Measurements from ENCODE around the gene CDKL5.

CDKL5 gene

DNA sequence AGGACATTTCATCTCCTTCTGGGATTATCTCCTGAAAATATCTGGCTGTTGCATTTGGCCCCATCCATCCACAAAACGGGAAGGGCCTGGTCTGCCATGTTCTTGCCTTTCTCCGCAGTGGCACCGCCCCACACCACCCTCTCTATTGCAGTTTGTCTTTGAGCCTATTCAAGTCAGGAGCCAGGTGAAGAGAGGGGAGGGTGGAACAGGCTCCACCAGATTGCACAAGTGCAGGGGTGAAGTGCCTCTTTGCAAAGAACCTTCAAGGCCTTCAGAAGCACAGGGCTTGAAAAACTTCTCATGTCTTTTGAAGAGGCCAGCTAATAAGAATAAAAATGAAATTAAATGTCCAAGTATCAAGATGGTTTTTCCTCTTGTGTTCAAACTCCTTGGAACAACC lies 217.8 kb downstream of the CDKL5 start:
- no peak for DNase-seq

DNA sequence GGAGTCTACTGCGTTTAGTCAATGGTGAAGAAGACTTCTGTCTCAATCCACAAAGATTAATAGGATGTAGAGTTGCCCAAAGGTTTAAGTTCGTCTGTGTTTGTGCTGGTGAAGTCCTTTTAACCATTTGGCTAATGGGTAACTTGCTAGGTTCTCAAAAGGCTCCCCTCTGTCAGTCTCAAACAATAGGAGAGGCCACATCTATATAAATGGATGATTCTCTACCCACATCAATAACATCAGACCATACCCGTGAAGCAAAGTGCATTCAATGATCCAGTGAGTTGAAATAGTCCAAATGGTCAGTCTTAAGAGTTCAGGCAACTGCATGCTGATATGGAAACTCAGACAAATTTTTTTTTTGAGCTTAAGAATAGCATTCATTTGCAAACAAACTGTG lies 218.4 kb downstream of the CDKL5 start:
- DNase-seq, result no peak

- DNase-seq, result no peak
Observed at GRCh38 chrX:18647621-18648020, 222.2 kb downstream of the CDKL5 start.

DNA sequence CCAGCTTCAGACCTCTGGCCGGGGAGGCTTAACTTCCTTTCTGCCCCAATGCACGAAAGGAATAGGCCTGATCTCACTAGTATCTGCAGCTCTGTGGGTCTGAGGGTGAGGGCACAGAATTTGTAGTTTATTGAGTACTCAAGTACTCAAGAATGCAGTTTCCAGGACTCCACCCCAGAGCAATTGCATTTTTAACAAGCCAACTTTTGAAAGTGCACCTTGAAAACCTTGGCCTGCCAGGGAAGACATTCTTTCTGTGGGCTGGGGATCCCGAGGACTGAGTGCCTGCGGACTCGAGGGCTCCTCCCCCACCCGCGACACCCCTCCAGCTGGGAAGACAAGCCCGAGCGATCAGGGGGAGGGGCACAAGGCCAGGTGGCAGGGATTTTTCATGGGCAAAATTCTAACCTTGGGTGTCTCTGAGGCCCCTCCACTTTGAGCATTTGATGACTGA lies 224.1 kb downstream of the CDKL5 start:
- DNase-seq, result no peak

- no peak for DNase-seq
Observed at GRCh38 chrX:18650662-18651061, 225.3 kb downstream of the CDKL5 start.

DNA sequence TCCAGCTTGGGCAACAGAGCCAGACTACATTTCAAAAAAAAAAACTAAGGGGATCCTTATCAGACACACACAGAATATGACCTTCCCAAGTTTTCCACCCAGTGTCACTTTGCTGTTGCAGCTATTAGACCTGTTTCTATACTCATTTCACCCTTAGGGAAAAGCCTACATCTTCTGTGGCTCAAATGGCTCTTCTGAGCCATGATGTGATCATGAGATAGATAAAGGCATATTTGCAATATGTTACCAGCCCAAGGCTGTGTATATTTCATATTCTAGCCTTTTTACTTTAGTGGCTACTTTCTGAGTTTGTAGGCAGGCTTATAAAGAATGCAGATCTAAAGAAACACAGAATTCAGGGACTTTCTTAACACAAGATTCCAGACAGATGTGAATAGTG lies 227.2 kb downstream of the CDKL5 start:
- no peak for DNase-seq

DNA sequence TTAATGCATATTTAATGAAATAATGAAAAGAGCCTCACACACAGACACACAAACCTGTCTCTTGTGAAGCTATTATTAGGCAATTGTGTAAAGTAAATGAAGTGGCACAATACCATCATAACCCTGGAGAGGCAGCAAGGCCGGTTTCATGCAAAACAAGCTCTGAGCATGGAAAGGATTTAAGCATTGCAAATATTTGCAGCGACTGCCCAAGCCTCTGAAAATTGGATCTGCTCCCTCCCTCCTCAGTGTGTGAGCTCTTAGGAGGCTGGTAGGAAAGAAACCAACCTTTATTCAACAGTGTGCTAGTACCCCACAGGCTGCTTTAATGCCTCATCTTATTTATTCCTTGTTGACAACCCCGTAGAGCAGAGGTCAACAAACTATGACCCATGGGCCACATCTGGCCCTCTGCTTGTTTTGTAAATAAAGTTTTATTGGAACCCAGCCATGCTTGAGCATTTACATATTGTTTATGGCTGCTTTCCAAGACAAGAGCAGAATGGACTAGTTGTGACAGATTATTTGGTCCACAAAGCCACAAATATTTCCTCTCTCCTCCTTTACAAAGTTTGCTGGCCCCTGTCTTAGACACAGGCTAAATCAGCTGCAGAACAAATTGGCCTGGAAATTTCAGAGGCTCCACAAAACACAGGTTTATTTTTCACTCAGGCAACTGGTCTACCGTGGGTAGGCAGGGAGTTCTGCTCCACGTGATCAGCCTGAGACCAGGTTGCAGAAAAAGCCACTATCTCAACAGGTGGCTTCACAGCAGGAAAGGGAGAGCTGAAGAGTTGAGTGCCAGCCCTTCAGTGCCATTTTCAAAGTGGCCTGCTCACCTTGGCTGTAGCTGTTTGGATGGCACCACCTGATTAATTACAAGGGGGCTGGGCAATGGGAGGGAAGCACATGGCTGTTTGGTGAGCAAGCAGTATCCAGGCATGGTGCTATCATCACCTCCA lies 229.7 kb downstream of the CDKL5 start:
- DNase-seq, result no peak

GRCh38 chrX:18661273-18661672 lies 235.9 kb downstream of the CDKL5 start:
- no peak for DNase-seq

DNA sequence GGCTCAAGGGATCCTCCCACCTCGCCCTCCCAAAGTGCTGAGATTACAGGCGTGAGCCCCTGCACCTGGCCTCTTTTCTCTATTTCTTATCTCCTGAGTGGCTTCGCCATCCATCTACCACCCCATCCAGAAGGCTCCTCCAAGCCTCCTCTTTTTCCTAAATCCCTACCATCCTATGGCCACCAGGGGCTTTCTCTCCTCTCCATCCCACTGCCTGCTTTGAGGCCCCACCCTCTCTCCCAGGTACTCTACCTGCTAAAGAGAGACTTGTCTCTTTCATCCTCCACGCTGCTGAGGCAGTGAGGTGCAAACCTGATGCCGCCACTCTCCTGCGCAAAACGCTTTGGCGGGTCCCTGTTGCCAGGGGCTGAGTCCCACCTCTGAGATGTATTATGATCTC lies 239.5 kb downstream of the CDKL5 start:
- DNase-seq, result no peak

DNA sequence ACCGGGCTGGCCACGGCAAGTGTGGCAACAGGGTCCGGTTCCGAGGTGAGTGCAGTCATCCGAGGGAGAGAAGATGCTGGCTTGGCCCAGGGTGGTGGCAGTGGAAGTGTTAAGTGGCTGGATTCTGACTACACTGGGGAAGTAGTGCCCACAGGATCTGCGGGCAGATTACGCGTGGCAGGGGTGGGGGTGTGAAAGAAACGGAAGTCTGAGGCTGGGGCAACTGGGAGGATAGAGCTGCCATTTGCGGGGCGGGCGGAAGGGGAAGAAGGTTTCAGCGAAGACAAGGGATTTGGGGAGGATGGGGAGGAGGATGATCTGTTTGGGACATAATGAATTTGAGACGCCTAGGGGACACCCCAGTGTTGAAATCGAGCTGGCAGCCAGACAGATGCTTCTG lies 241.2 kb downstream of the CDKL5 start:
- DNase-seq, result no peak

DNA sequence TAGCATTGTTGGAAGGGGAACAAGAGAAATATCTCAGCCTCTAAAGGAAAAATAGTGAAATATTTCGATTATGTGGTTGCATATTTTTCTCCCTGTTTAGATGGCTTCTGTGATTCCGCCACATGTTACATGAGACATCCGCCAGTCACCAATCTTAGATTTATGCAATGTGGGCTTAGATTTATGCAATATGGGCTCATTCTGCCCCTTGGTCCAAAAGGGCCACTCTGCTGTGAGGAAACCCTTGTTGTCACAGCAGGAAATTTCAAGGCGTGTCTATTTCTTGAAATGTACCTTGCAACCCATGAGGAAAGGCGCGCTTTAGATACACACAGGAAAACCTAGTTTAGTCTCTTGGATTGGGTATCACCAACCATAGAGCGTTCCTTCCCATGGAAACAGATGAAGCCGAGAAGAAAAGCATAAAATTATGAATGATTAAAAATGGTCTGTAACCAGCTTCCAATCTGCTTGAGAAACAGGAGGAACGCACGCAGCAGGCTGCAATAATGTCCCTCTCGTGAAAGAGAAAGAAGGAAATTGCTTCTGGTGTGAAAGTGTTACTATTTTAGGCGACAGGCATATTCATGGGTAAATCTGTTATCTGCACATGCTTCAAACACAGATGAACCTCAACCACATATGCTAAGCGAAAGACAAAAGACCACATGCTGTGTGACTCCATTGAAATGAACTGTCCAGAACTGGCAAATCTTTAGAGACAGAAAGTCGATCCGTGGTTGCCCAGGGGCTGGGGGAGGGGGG lies 242.8 kb downstream of the CDKL5 start:
- peak in 1 of 51 donors; percentile 9 for DNase-seq

GRCh38 chrX:18672008-18672407 lies 246.6 kb downstream of the CDKL5 start, which contains the start of gene RS1:
TSS of gene RS1 (minus strand) at chrX:18672108. CDS start at chrX:18672068, 40 bp downstream.
- DNase-seq, result no peak

DNA sequence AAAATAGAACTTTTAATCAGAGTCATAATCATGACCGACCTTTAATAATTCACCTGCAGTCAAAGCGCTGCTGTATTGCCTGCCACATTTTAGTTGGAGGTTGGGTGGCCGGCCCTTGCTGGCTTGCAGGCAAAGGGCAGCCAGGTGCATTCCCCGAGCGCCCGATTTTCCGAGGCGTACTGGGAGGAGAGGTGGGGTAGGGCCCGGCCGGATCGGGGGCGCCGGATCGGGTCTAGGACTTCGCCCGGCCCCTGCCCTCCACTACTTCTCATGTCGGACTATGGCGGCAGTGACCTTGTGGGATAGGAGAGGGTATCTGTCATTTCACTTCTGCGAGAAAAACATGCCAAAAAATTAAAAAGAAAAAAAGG lies 249.0 kb downstream of the CDKL5 start:
- DNase-seq, result peak in 37 of 51 donors; percentile 0 to 40 (median 4)

DNA sequence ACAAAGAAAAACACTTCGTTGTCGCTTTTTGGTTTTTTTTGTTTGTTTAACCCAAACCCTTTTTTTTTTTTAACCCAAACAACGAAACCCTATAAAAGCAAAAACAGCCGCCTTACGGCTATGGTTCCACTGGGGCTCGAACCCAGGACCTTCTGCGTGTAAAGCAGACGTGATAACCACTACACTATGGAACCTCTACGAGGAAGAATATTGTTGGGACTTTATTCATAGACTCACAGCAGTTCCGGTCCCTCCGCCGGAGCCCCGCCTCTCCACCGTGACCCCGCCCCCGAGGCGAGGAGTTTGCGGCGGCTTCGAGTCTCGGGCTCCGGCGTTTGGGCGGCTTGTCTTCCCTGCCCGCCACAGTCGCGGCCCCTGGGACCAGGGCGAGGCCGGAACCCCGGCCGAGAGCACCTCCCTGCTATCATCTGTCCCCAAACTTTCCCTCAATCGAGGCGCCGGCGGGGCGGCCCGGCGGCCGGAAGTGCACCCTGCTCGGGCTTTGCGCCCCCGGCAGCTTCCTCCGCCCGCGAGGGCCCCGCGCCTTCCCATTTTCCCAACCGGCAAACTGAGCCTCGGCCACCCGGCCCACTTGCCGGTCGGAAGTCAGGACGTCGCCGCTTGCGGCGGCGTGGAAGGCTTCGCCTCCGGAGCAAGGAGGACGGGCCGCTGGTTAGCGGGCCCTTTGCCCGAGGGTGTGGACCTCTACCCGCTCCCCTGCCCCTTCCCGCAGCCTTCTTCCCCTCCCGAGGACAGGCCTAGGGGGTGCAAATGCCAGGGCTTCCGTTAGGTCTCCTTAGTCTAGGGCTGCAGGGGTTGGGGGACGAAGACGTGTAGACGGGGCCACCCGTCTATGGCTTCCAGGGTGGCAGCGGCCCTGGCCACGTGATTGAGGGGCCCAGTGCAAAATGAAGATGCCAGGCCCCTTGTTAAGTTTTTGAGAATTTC lies 249.7 kb downstream of the CDKL5 start:
- DNase-seq, result peak in 50 of 51 donors; percentile 5 to 86 (median 44)

DNA sequence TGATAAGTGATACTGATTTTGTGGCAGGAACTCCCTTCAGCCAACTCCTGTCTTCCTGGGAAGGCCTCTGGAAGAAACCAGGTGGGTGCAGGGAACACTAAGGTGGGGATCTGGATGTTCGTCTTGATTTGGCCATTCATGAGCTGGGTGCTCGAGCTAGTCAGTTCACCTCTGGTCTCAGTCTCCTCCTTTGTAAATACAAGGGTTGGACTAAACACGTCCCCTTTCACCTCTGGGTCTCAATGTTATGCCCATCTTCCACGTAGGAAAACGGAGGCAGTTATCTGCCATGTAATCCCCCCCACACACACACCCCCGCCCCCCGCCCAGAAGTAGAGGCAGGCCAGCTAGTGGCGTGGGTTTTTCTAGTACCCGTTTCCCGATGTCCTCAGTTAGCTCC lies 250.6 kb downstream of the CDKL5 start:
- no peak for DNase-seq

- no peak for DNase-seq
Observed at GRCh38 chrX:18676470-18676869, 251.1 kb downstream of the CDKL5 start.

GRCh38 chrX:18677161-18677869 lies 251.9 kb downstream of the CDKL5 start:
- no peak for DNase-seq

GRCh38 chrX:18681996-18682395 lies 256.6 kb downstream of the CDKL5 start:
- DNase-seq, result no peak

GRCh38 chrX:18682979-18683387 lies 257.6 kb downstream of the CDKL5 start:
- no peak for DNase-seq

DNA sequence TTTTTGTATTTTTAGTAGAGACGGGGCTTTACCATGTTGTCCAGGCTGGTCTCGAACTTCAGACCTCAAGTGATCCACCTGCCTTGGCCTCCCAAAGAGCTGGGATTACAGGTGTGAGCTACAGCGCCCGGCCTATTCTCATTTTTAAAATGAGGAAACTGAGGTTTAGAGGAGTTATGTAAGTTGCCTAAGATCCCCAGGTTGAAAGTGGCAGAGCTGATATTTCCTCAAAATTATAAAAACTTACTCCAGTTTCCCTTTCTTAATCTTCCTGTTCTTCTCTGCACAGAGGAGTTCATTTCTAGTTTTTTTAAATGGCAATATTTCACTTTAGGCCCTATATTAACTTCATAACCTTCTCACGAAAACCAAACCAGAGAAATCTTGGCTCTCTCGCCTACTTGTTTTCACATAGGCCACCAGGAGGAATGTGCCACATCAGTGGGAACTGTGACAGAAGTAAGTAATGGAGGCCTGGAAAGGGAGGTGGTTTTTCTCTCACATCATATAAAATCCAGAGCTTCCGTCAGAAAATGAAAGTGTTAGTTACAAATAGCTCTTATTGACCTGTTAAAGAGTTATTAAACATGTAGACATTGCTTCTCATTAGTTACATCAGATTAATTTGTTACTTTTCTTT lies 262.6 kb downstream of the CDKL5 start:
- no peak for DNase-seq
